Measurements from ENCODE around the gene SPATS2. TPM values are rescaled to one million over a fixed set of nuclear protein-coding genes. Genes with fewer than 3 reads are reported as not detected.

SPATS2 gene
- total and polyA plus RNA-seq, 9 donors: 9.1 to 28.2 (median 15.2) TPM

DNA sequence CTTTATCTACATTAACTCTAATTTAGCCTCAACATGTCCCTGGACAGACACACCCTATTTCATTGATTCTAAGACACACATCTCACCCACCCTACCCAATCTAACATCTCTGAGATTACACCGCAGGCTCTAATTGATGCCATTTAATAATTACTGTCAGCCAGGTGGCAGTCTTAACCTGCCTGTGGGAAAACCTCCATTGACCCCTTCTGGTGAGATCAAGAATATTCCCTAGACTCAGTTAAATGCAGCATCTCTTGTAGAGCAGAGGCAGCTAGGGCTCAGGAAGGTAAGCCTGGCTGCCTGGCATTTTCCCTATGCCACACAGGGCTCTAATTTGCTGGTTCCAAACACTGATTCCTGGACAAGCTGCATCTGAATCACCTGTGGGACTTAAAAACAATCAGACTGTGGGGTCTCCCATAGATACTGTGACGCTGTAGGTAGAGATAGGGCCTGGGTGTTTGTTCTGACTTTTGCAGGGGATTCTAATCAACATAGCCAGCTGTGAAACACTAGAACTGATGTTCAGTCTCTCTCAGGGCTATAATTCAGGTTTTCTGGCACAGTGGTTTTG, 186.3 kb downstream of the SPATS2 start:
- WGBS, 3 donors: 60 to 70% (median 68%) methylated on average over 2 of the region's 2 CpGs
- H3K27me3 ChIP-seq: no peaks in the 10 kb centered on the region
- H3K4me3 ChIP-seq: no peak overlapping the region
- no peak for TF ChIP-seq CTCF (IDR thresholded peaks at IDR 0.05)
- TF ChIP-seq EP300 (IDR thresholded peaks at IDR 0.05): no peak
- no peak for TF ChIP-seq POLR2A (IDR thresholded peaks at IDR 0.05)
- no peak for DNase-seq
- H3K36me3 ChIP-seq: no peaks in the 10 kb centered on the region
- no peak overlapping the region for H3K27ac ChIP-seq
- intact Hi-C loops (cut with DNase I): no loop called here
- no peaks in the 10 kb centered on the region for H3K9me3 ChIP-seq
- H3K4me1 ChIP-seq (ENCODE audit: insufficient read depth): peaks cover 8% of the 10 kb centered on the region

DNA sequence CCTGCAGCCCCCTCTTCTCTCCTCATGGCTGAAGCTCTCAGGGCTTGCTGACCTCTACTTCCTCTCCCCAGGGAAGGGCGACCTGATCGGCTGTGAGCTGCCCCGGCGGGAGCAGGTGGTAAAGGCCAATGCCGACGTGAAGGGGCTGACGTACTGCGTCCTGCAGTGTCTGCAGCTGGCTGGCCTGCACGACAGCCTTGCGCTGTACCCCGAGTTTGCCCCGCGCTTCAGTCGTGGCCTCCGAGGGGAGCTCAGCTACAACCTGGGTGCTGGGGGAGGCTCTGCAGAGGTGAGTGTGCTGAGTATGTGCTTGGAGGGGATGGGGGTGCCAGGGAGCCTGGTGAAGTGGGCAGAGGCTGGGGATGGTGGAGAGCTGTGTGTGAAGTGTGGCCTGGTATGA, 187.0 kb downstream of the SPATS2 start:
- 59 to 67% (median 65%) methylated on average over 15 of the region's 15 CpGs for WGBS, 3 donors
- peaks cover 3% of the 10 kb centered on the region for H3K4me1 ChIP-seq (ENCODE audit: insufficient read depth)
- no peaks in the 10 kb centered on the region for H3K27me3 ChIP-seq
- H3K36me3 ChIP-seq: no peaks in the 10 kb centered on the region
- H3K4me3 ChIP-seq: no peak overlapping the region
- TF ChIP-seq EP300 (IDR thresholded peaks at IDR 0.05) (no peak), POLR2A (IDR thresholded peaks at IDR 0.05) (no peak), CTCF (IDR thresholded peaks at IDR 0.05) (no peak)
- H3K27ac ChIP-seq: no peak overlapping the region
- intact Hi-C loops (cut with DNase I): no loop called here
- H3K9me3 ChIP-seq: no peaks in the 10 kb centered on the region
- DNase-seq: no peak

GRCh38 chr12:49555631-49556390, 188.5 kb downstream of the SPATS2 start:
- WGBS, 3 donors: 75 to 84% (median 77%) methylated on average over 14 to 18 of the region's 18 CpGs
- H3K4me3 ChIP-seq: no peak overlapping the region
- no peaks in the 10 kb centered on the region for H3K4me1 ChIP-seq (ENCODE audit: insufficient read depth)
- TF ChIP-seq EP300 (IDR thresholded peaks at IDR 0.05) (no peak), POLR2A (IDR thresholded peaks at IDR 0.05) (no peak), CTCF (IDR thresholded peaks at IDR 0.05) (no peak)
- H3K36me3 ChIP-seq: no peaks in the 10 kb centered on the region
- no peak for DNase-seq
- no peak overlapping the region for H3K27ac ChIP-seq
- H3K27me3 ChIP-seq: no peaks in the 10 kb centered on the region
- no peaks in the 10 kb centered on the region for H3K9me3 ChIP-seq
- intact Hi-C loops (cut with DNase I): no loop called here

GRCh38 chr12:49556391-49557186, 189.3 kb downstream of the SPATS2 start:
- no peaks in the 10 kb centered on the region for H3K27me3 ChIP-seq
- TF ChIP-seq POLR2A (IDR thresholded peaks at IDR 0.05) (no peak), EP300 (IDR thresholded peaks at IDR 0.05) (no peak), CTCF (IDR thresholded peaks at IDR 0.05) (no peak)
- H3K4me3 ChIP-seq: no peak overlapping the region
- 73 to 79% (median 77%) methylated on average over 11 to 12 of the region's 12 CpGs for WGBS, 3 donors
- DNase-seq: no peak
- H3K27ac ChIP-seq: no peak overlapping the region
- H3K9me3 ChIP-seq: no peaks in the 10 kb centered on the region
- no peaks in the 10 kb centered on the region for H3K36me3 ChIP-seq
- intact Hi-C loops (cut with DNase I): no loop called here
- no peaks in the 10 kb centered on the region for H3K4me1 ChIP-seq (ENCODE audit: insufficient read depth)

All from ovary (tissue), 9 donors.